Stimulated activated CD4-positive, alpha-beta T cell treated with anti-CD3 and anti-CD28 coated beads, Interleukin-4, amount 100 ng/mL, for 4 hours (primary cell): ENCODE results near the gene GSTM4.
"Not testable (repeated sequence)": the region's sequence is repeated elsewhere in the genome, so short reads cannot be mapped to it uniquely, and the experiment has no call there.

Experiments used
- DNase-seq, 2 experiments: peaks; one replicate each; pipeline ENCODE4 v3.0.0-alpha.2; 2020

Gene GSTM4

GRCh38 chr1:109669246-109669948 lies 13.5 kb downstream of the GSTM4 start:
- no peak for DNase-seq

- not testable (repeated sequence) for DNase-seq
These were observed 14.0 kb downstream of the GSTM4 start for GRCh38 chr1:109669949-109670302.

GRCh38 chr1:109671067-109671466 lies 15.2 kb downstream of the GSTM4 start:
- DNase-seq, result no peak

- DNase-seq, result not testable (repeated sequence)
These were observed 18.0 kb downstream of the GSTM4 start for GRCh38 chr1:109673861-109674260.

- DNase-seq, result not testable (repeated sequence)
These were observed 20.9 kb downstream of the GSTM4 start for GRCh38 chr1:109676683-109677381.

GRCh38 chr1:109677459-109677858 lies 21.6 kb downstream of the GSTM4 start:
- DNase-seq, result no peak

GRCh38 chr1:109678637-109679036 lies 22.7 kb downstream of the GSTM4 start:
- not testable (repeated sequence) for DNase-seq

GRCh38 chr1:109684777-109685176 lies 28.9 kb downstream of the GSTM4 start:
- not testable (repeated sequence) for DNase-seq

GRCh38 chr1:109685399-109685798 lies 29.5 kb downstream of the GSTM4 start:
- DNase-seq, result not testable (repeated sequence)

GRCh38 chr1:109685890-109686289 lies 30.0 kb downstream of the GSTM4 start:
- not testable (repeated sequence) for DNase-seq

- not testable (repeated sequence) for DNase-seq
These were observed 31.2 kb downstream of the GSTM4 start for GRCh38 chr1:109687109-109687508.

- no peak for DNase-seq
These were observed 32.0 kb downstream of the GSTM4 start, which contains the start of gene GSTM1 for GRCh38 chr1:109687641-109688499. GSTM1 (plus strand) TSS chr1:109687817; CDS start chr1:109687874, 57 bp downstream.

GRCh38 chr1:109689844-109690405 lies 34.0 kb downstream of the GSTM4 start:
- DNase-seq, result no peak

GRCh38 chr1:109691759-109692158 lies 35.9 kb downstream of the GSTM4 start:
- DNase-seq, result no peak

- DNase-seq, result not testable (repeated sequence)
These were observed 38.5 kb downstream of the GSTM4 start for GRCh38 chr1:109694400-109694799.

GRCh38 chr1:109695138-109695537 lies 39.2 kb downstream of the GSTM4 start:
- not testable (repeated sequence) for DNase-seq

- DNase-seq, result no peak
These were observed 41.2 kb downstream of the GSTM4 start for GRCh38 chr1:109697066-109697465.

GRCh38 chr1:109697861-109698260 lies 42.0 kb downstream of the GSTM4 start:
- not testable (repeated sequence) for DNase-seq

GRCh38 chr1:109702940-109703339 lies 47.0 kb downstream of the GSTM4 start:
- not testable (repeated sequence) for DNase-seq

GRCh38 chr1:109704173-109704572 lies 48.3 kb downstream of the GSTM4 start:
- DNase-seq, result no peak

GRCh38 chr1:109705411-109705810 lies 49.5 kb downstream of the GSTM4 start:
- DNase-seq, result no peak

GRCh38 chr1:109708949-109709348 lies 53.0 kb downstream of the GSTM4 start:
- not testable (repeated sequence) for DNase-seq

GRCh38 chr1:109709822-109710221 lies 53.9 kb downstream of the GSTM4 start:
- not testable (repeated sequence) for DNase-seq
